ENCODE measurements around the gene CD247.

CD247 gene

GRCh38 chr1:167518331-167518700 lies at the start of gene CD247:
Gene CD247 (minus strand): TSS chr1:167518529. CDS start chr1:167518465, 64 bp downstream.
- H3K9me3 ChIP-seq (ENCODE audit: control insufficient read depth, insufficient read depth, low read depth, low read length): no peaks in the 10 kb centered on the region
- no peak for TF ChIP-seq RBAK (tag by site-specific recombination; IDR thresholded peaks at IDR 0.05)
- no peak for TF ChIP-seq ZNF311 (tag by site-specific recombination; IDR thresholded peaks at IDR 0.05; ENCODE audit: borderline replicate concordance)
- no peak for TF ChIP-seq ZNF280D (tag by site-specific recombination; IDR thresholded peaks at IDR 0.05)
- TF ChIP-seq ZSCAN23 (tag by site-specific recombination; IDR thresholded peaks at IDR 0.05): no peak
- TF ChIP-seq TSHZ1 (tag by site-specific recombination; IDR thresholded peaks at IDR 0.05; ENCODE audit: borderline replicate concordance): no peak
- TF ChIP-seq PRDM6 (tag by site-specific recombination; IDR thresholded peaks at IDR 0.05): no peak
- no peak for TF ChIP-seq ZBTB26 (tag by site-specific recombination; optimal IDR thresholded peaks at IDR 0.05)
- no peak for TF ChIP-seq ZNF416 (tag by site-specific recombination; IDR thresholded peaks at IDR 0.05)
- no peak for TF ChIP-seq ZNF549 (tag by site-specific recombination; IDR thresholded peaks at IDR 0.05)
- TF ChIP-seq ZNF558 (tag by site-specific recombination; IDR thresholded peaks at IDR 0.05): no peak
- no peak for TF ChIP-seq ZNF155 (tag by site-specific recombination; IDR thresholded peaks at IDR 0.05)
- no peak for TF ChIP-seq ZNF324 (tag by site-specific recombination; IDR thresholded peaks at IDR 0.05)
- POLR2A ChIA-PET: no interaction called here

GRCh38 chr1:167567663-167568062 lies 49.3 kb upstream of the CD247 start:
- H3K4me3 ChIP-seq (ENCODE audit: low read depth, low read length): no peak overlapping the region
- CTCF ChIA-PET: no interaction called here
- no peak overlapping the region for H3K27ac ChIP-seq (ENCODE audit: extremely low read depth, low read depth, low read length)
- TF ChIP-seq ZNF791 (tag by site-specific recombination; IDR thresholded peaks at IDR 0.05) (no peak), ZSCAN30 (tag by site-specific recombination; IDR thresholded peaks at IDR 0.05) (0 out of 2 replicates have a peak, but pooled peaks have one; percentile 61)
- POLR2A ChIA-PET: interaction anchor here (1.0 kb wide), 1 partner anchor 14 kb away, joined by 3 read pairs; the partner anchor contains the start of gene CREG1
- peaks cover 8% of the 10 kb centered on the region; the same call in 1 of the 2 replicates for H3K4me1 ChIP-seq (ENCODE audit: control insufficient read depth, insufficient read depth, low read length)
- no peaks in the 10 kb centered on the region for H3K9me3 ChIP-seq (ENCODE audit: control insufficient read depth, insufficient read depth, low read depth, low read length)
- no peaks in the 10 kb centered on the region for H3K36me3 ChIP-seq (ENCODE audit: control insufficient read depth in 2 of 2, insufficient read depth in 1 of 2, low read length in 2 of 2)

More at GRCh38 chr1:167518331-167518700, at the start of gene CD247:
- Histone ChIP-seq H3K4me3 (ENCODE audit: low read depth, low read length) (no peak within 1 kb of the TSS), H3K27ac (ENCODE audit: extremely low read depth, low read depth, low read length) (no peak within 1 kb of the TSS), H3K4me1 (ENCODE audit: control insufficient read depth, insufficient read depth, low read length) (no peaks in the 10 kb centered on the region), H3K36me3 (ENCODE audit: control insufficient read depth in 2 of 2, insufficient read depth in 1 of 2, low read length in 2 of 2) (no peaks in the 10 kb centered on the region)
- CTCF ChIA-PET: interaction anchor here (0.7 to 1.6 kb wide), 3 partner anchors 15 to 34 kb away, joined by 4 to 5 read pairs (median 4); no protein-coding TSS in a partner anchor
